Fibroblast of upper back skin (primary cell): ENCODE data around the gene GPNMB.
"Not testable (repeated sequence)": the region's sequence is repeated elsewhere in the genome, so short reads cannot be mapped to it uniquely, and the experiment has no call there.

Source experiments
- DNase-seq: peaks from one replicate; pipeline ENCODE4 v3.0.0-alpha.2; 2013

The GPNMB gene

GRCh38 chr7:23312141-23312540, 65.6 kb downstream of the GPNMB start:
- not testable (repeated sequence) for DNase-seq

DNA sequence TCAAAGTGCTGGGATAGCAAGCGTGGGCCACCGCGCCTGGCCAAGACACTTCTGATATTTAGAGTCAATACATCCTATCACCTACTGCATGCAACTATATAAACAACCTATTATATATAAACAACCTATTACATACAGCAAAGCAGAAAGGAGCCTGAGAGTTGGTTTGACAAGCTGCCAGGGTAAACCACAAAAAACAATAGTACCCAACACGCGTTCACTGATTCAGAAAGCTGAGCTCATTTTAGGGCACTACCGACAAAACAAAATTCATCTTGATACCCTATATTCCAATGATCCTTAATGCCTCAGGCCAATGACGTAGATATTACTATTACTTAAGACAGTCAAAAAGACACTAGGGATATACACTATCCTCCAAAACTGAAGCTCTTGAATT, 68.8 kb downstream of the GPNMB start:
- DNase-seq, result no peak
